ENCODE results near the gene HIBADH. TPM values are rescaled to one million over a fixed set of nuclear protein-coding genes. Genes with fewer than 3 reads are reported as not detected.

The HIBADH gene
- total and polyA plus RNA-seq, 2 donors (not counting 3 experiments of a cell fraction or from before 2014, with no cell fraction given) = 22.6 to 30.5 TPM

GRCh38 chr7:27680610-27681009 is 17.9 kb upstream of the HIBADH start:
- H3K9me1 ChIP-seq (replicated peaks; ENCODE audit: control insufficient read depth, extremely low read depth, insufficient read depth, low read length) = no peaks in the 10 kb centered on the region
- no peak overlapping the region for H2AFZ ChIP-seq (ENCODE audit: low read depth, low read length)
- intact Hi-C loops (cut with micrococcal nuclease) = no loop called here
- no peak overlapping the region for H3K4me2 ChIP-seq (ENCODE audit: insufficient read depth, low read length)
- TF ChIP-seq JUN (IDR thresholded peaks at IDR 0.05; ENCODE audit: borderline replicate concordance, insufficient read depth, insufficient read length, low read depth) (no peak), MYC (IDR thresholded peaks at IDR 0.05; ENCODE audit: low read depth, low read length) (no peak), POLR2A (IDR thresholded peaks at IDR 0.05; ENCODE audit: low read depth, low read length) (no peak), EZH2 (IDR thresholded peaks at IDR 0.05; ENCODE audit: borderline replicate concordance, low read depth, low read length, severe bottlenecking) (no peak), POLR2AphosphoS5 (IDR thresholded peaks at IDR 0.05; ENCODE audit: insufficient read depth, low read depth, low read length) (no peak), CTCF (IDR thresholded peaks at IDR 0.05; ENCODE audit: extremely low read depth in 1 of 2, insufficient read depth in 1 of 2, low read depth in 1 of 2, low read length in 2 of 2) (no peak), FOS (IDR thresholded peaks at IDR 0.05; ENCODE audit: borderline replicate concordance, insufficient read depth, low read length) (no peak), MAX (IDR thresholded peaks at IDR 0.05; ENCODE audit: insufficient read depth, insufficient read length) (no peak), GATA2 (IDR thresholded peaks at IDR 0.05; ENCODE audit: insufficient read depth, insufficient read length, low read depth, low read length) (no peak)
- ChIA-PET CTCF (no interaction called here), POLR2A (no interaction called here)
- no peaks in the 10 kb centered on the region for H3K79me2 ChIP-seq (ENCODE audit: control insufficient read depth, insufficient read depth, low read length)
- no peaks in the 10 kb centered on the region for H3K9me3 ChIP-seq (replicated peaks; ENCODE audit: control insufficient read depth, insufficient read depth, low read length)
- dilution Hi-C loops (cut with MboI; ENCODE audit: extremely low pct_ligation_motif_present, low sequenced_read_pairs) = no loop called here
- no peaks in the 10 kb centered on the region for H4K20me1 ChIP-seq (replicated peaks; ENCODE audit: control insufficient read depth, extremely low read depth, insufficient read depth, low read length)
- no TSS peak for BruUV-seq (replicated peaks)
- DNase-seq (ENCODE audit: low read depth, low spot score) = no peak
- no peaks in the 10 kb centered on the region for H3K27me3 ChIP-seq (ENCODE audit: control insufficient read depth in 2 of 2, insufficient read depth in 2 of 2, low read length in 2 of 2)
- no peak for FAIRE-seq
- H3K9ac ChIP-seq (replicated peaks; ENCODE audit: extremely low read depth, insufficient read depth, low read length) = no peak overlapping the region
- H3K27ac ChIP-seq (ENCODE audit: insufficient read depth, low read depth, low read length) = no peak overlapping the region
- peaks cover 22% of the 10 kb centered on the region for H3K4me1 ChIP-seq (ENCODE audit: control insufficient read depth, extremely low read depth, insufficient read depth, low read length)
- H3K36me3 ChIP-seq (ENCODE audit: control insufficient read depth in 2 of 2, extremely low read depth in 1 of 2, insufficient read depth in 2 of 2, low read length in 2 of 2) = no peaks in the 10 kb centered on the region
- H3K4me3 ChIP-seq (replicated peaks in 1 of 3; ENCODE audit: insufficient read depth in 1 of 3, low read depth in 1 of 3, low read length in 3 of 3) = no peak overlapping the region

Measured in endothelial cell of umbilical vein (primary cell).